IMR-90 (cell line): ENCODE data around the gene GALNT14. TPM values are rescaled to one million over a fixed set of nuclear protein-coding genes. Genes with fewer than 3 reads are reported as not detected.

Experiments used
- ATAC-seq: fragments of 200-7000 bp; cut with Tn5 transposase; 2 replicates; pipeline ENCODE4 v1.9.1; 2020; ENCODE audit warnings: low read depth, mild to moderate bottlenecking, moderate library complexity
- BruUV-seq: library from RNA; stranded (reverse); fragments of 400-500 nt; replicated peaks from 2 replicates; lab custom pipeline; 2021; lab: Mats Ljungman, UMichigan
- CTCF ChIA-PET: fragments of 300-600 bp; formaldehyde crosslinking; extraction: SDS; loops from one replicate; lab custom pipeline; 2021; ENCODE audit warnings: antibody characterized with exemption; lab: Yijun Ruan, JAX
- POLR2A ChIA-PET: fragments of 300-600 bp; sonication (Branson Sonifier 250); formaldehyde crosslinking; loops from one replicate; lab custom pipeline; 2022; ENCODE audit warnings: antibody characterized with exemption; ENCODE audit not compliant: unreplicated experiment; lab: Charles Lee
- DNase-seq: peaks from one replicate; pipeline ENCODE4 v3.0.0; 2013
- H2AFZ ChIP-seq: replicated peaks from 2 replicates; pipeline ENCODE3; 2013; ENCODE audit warnings: low read length, mild to moderate bottlenecking; ENCODE audit not compliant: poor library complexity
- H2AK5ac ChIP-seq: 2 replicates; pipeline ENCODE4 v1.6.1; 2013; ENCODE audit warnings: low read depth, low read length, inconsistent platforms
- H2AK9ac ChIP-seq: replicated peaks from 2 replicates; pipeline ENCODE3; 2013; ENCODE audit warnings: mild to moderate bottlenecking, low read depth, low read length, moderate library complexity; ENCODE audit not compliant: poor library complexity
- H2BK120ac ChIP-seq: 2 replicates; pipeline ENCODE4 v1.6.1; 2013; ENCODE audit warnings: low read depth, low read length, inconsistent platforms
- H2BK15ac ChIP-seq: 3 replicates; pipeline ENCODE4 v1.6.1; 2013; ENCODE audit warnings: low read depth, low read length, inconsistent platforms
- H2BK20ac ChIP-seq: 2 replicates; pipeline ENCODE4 v1.6.1; 2013; ENCODE audit warnings: low read depth, mild to moderate bottlenecking, inconsistent platforms, low read length, moderate library complexity
- H2BK5ac ChIP-seq: 2 replicates; pipeline ENCODE4 v1.6.1; 2013; ENCODE audit warnings: mild to moderate bottlenecking, low read depth, low read length, inconsistent platforms; ENCODE audit not compliant: poor library complexity, severe bottlenecking
- H3K14ac ChIP-seq: replicated peaks from 2 replicates; pipeline ENCODE4 v1.6.1; 2013; ENCODE audit warnings: low read depth, low read length, inconsistent platforms
- H3K18ac ChIP-seq: 2 replicates; pipeline ENCODE4 v1.6.1; 2013; ENCODE audit warnings: low read depth, low read length, control low read depth
- H3K23ac ChIP-seq: 2 replicates; pipeline ENCODE4 v1.6.1; 2013; ENCODE audit warnings: low read depth, low read length, inconsistent platforms
- H3K27ac ChIP-seq: 2 replicates; pipeline ENCODE4 v1.5.1; 2013; ENCODE audit warnings: mild to moderate bottlenecking, control low read depth, low read length; ENCODE audit not compliant: insufficient read depth
- H3K27me3 ChIP-seq: 2 replicates; pipeline ENCODE4 v1.6.1; 2013; ENCODE audit warnings: low read length; ENCODE audit not compliant: control insufficient read depth, insufficient read depth
- H3K36me3 ChIP-seq: 2 replicates; pipeline ENCODE4 v1.6.1; 2013; ENCODE audit warnings: low read length, mixed read lengths; ENCODE audit not compliant: control insufficient read depth, insufficient read depth
- H3K4ac ChIP-seq: 2 replicates; pipeline ENCODE4 v1.6.1; 2013; ENCODE audit warnings: low read depth, low read length, inconsistent platforms
- H3K4me1 ChIP-seq: 2 replicates; pipeline ENCODE4 v1.6.1; 2013; ENCODE audit warnings: low read length, mixed read lengths; ENCODE audit not compliant: control insufficient read depth, insufficient read depth
- H3K4me2 ChIP-seq: 2 replicates; pipeline ENCODE4 v1.6.1; 2013; ENCODE audit warnings: low read depth, mild to moderate bottlenecking, control low read depth, low read length, moderate library complexity
- H3K4me3 ChIP-seq: 2 replicates; pipeline ENCODE4 v1.5.1; 2013; ENCODE audit warnings: low read depth, mild to moderate bottlenecking, control low read depth, low read length, moderate library complexity; ENCODE audit not compliant: insufficient read depth
- H3K56ac ChIP-seq: 2 replicates; pipeline ENCODE4 v1.6.1; 2013; ENCODE audit warnings: low read length, inconsistent platforms; ENCODE audit not compliant: insufficient read depth; ENCODE audit errors: extremely low read depth
- H3K79me1 ChIP-seq, 2 experiments: 2 replicates each; pipeline ENCODE4 v1.6.1; 2013; ENCODE audit warnings: low read length in 2 of 2, inconsistent platforms in 1 of 2, low read depth in 1 of 2
- H3K9ac ChIP-seq: 2 replicates; pipeline ENCODE4 v1.6.1; 2013; ENCODE audit warnings: low read depth, low read length, control low read depth
- H3K9me1 ChIP-seq: 2 replicates; pipeline ENCODE4 v1.6.1; 2013; ENCODE audit warnings: low read length, inconsistent platforms; ENCODE audit not compliant: insufficient read depth
- H3K9me3 ChIP-seq: 2 replicates; pipeline ENCODE4 v1.6.1; 2013; ENCODE audit warnings: low read length; ENCODE audit not compliant: control insufficient read depth, insufficient read depth
- H4K20me1 ChIP-seq: 2 replicates; pipeline ENCODE4 v1.6.1; 2013; ENCODE audit warnings: low read length, inconsistent platforms; ENCODE audit not compliant: insufficient read depth
- H4K5ac ChIP-seq: 2 replicates; pipeline ENCODE4 v1.6.1; 2013; ENCODE audit warnings: mild to moderate bottlenecking, low read depth, low read length, control low read depth
- H4K8ac ChIP-seq, 2 experiments: 2 replicates each; pipeline ENCODE4 v1.6.1; 2013; ENCODE audit warnings: low read depth in 2 of 2, low read length in 2 of 2, control low read depth in 1 of 2, inconsistent platforms in 1 of 2
- H4K91ac ChIP-seq: 2 replicates; pipeline ENCODE4 v1.6.1; 2013; ENCODE audit warnings: low read depth, low read length, inconsistent platforms; ENCODE audit not compliant: insufficient read depth
- BHLHE40 ChIP-seq: fragments of 150-350 bp; IDR thresholded peaks from 2 replicates; pipeline ENCODE4 v1.6.1; 2016; ENCODE audit warnings: mild to moderate bottlenecking, low read depth, low read length
- CEBPB ChIP-seq: IDR thresholded peaks from 2 replicates; pipeline ENCODE4 v1.6.1; 2012; ENCODE audit warnings: low read depth, low read length, improper control_type of control experiment
- CHD1 ChIP-seq: IDR thresholded peaks from 2 replicates; pipeline ENCODE4 v1.6.1; 2012; ENCODE audit warnings: low read depth, low read length, improper control_type of control experiment
- CTCF ChIP-seq: conservative IDR thresholded peaks from 2 replicates; pipeline ENCODE4 v1.5.1; 2012; ENCODE audit warnings: mild to moderate bottlenecking, low read depth, low read length, improper control_type of control experiment
- FOS ChIP-seq: fragments of 150-350 bp; IDR thresholded peaks from 2 replicates; pipeline ENCODE4 v1.6.1; 2016; ENCODE audit warnings: low read depth, low read length
- MAFK ChIP-seq: IDR thresholded peaks from 2 replicates; pipeline ENCODE4 v1.6.1; 2012; ENCODE audit warnings: low read depth, low read length, improper control_type of control experiment
- MAZ ChIP-seq: IDR thresholded peaks from 2 replicates; pipeline ENCODE4 v1.6.1; 2012; ENCODE audit warnings: low read depth, mild to moderate bottlenecking, low read length, improper control_type of control experiment, moderate library complexity, borderline replicate concordance
- NFE2L2 ChIP-seq: fragments of 150-350 bp; IDR thresholded peaks from 2 replicates; pipeline ENCODE4 v1.6.1; 2016; ENCODE audit warnings: low read depth, mild to moderate bottlenecking, low read length
- POLR2A ChIP-seq: IDR thresholded peaks from 2 replicates; pipeline ENCODE4 v1.6.1; 2012; ENCODE audit warnings: mild to moderate bottlenecking, low read depth, low read length
- RAD21 ChIP-seq: IDR thresholded peaks from 2 replicates; pipeline ENCODE4 v1.6.1; 2012; ENCODE audit warnings: low read length, improper control_type of control experiment
- RCOR1 ChIP-seq: IDR thresholded peaks from 2 replicates; pipeline ENCODE4 v1.6.1; 2012; ENCODE audit warnings: mild to moderate bottlenecking, low read length, improper control_type of control experiment; ENCODE audit not compliant: insufficient replicate concordance
- RFX5 ChIP-seq: IDR thresholded peaks from 2 replicates; pipeline ENCODE4 v1.8.0; 2012; ENCODE audit warnings: low read depth, mild to moderate bottlenecking, low read length, moderate library complexity
- SMC3 ChIP-seq: fragments of 150-350 bp; IDR thresholded peaks from 2 replicates; pipeline ENCODE4 v1.6.1; 2016; ENCODE audit warnings: low read depth, mild to moderate bottlenecking, antibody characterized with exemption, low read length, moderate library complexity
- USF2 ChIP-seq: fragments of 150-350 bp; IDR thresholded peaks from 2 replicates; pipeline ENCODE4 v1.6.1; 2017; ENCODE audit warnings: mild to moderate bottlenecking, antibody characterized with exemption, low read length, low read depth
- WGBS, 2 experiments: methylation state at CpG; one replicate each; pipeline versions ENCODE4 v1.1.5 to v1.1.7; 2013; ENCODE audit warnings: missing lambda C conversion rate in 2 of 2; ENCODE audit not compliant: insufficient read length in 1 of 2; ENCODE audit errors: extremely low coverage in 2 of 2; 5-methylcytosine and 5-hydroxymethylcytosine counted together
- dilution Hi-C: fragments of 300-500 bp; cut with HindIII; formaldehyde crosslinking; loops from one replicate; pipeline ENCODE4 v1.14.3; 2018; ENCODE audit warnings: low sequenced_read_pairs; ENCODE audit not compliant: unreplicated experiment
- in situ Hi-C: fragments of 300-500 bp; cut with MboI; formaldehyde crosslinking; loops from 3 replicates; pipeline ENCODE4 v1.14.3; 2019; ENCODE audit warnings: low sequenced_read_pairs, inconsistent platforms, mixed read lengths
- intact Hi-C: fragments of 100-400 bp; cut with micrococcal nuclease; formaldehyde crosslinking; loops from 2 replicates; pipeline ENCODE4 v1.10.0; 2022
- polyA plus RNA-seq, 3 experiments: library from polyadenylated mRNA; depleted of rRNA; stranded (reverse); fragments of >200 nt; gene quantifications; 2 replicates each; pipeline ENCODE4 v1.2.3, GENCODE V29; 2012; ENCODE audit warnings: low replicate concordance in 1 of 3
- total RNA-seq: library from RNA; depleted of rRNA; stranded (reverse); fragments of >200 nt; gene quantifications from 2 replicates; pipeline ENCODE4 v1.2.3, GENCODE V29; 2012
- TF ChIP-seq, protein P1 (sequence below): fragments of 150-350 bp; IDR thresholded peaks from 2 replicates; pipeline ENCODE4 v1.6.1; 2016; ENCODE audit warnings: low read depth, mild to moderate bottlenecking, low read length, moderate library complexity, borderline replicate concordance

GALNT14 gene
- total and polyA plus RNA-seq, 2 of the 4 experiments (the other 2 are of a cell fraction): 0.15 to 0.18 TPM

GRCh38 chr2:30867385-30867784, 270.9 kb downstream of the GALNT14 start:
- no peak overlapping the region for H3K4ac ChIP-seq
- H2BK120ac ChIP-seq: no peak overlapping the region
- H2AFZ ChIP-seq: no peak overlapping the region
- DNase-seq: no peak
- H3K56ac ChIP-seq: no peak overlapping the region
- dilution Hi-C loops: no loop called here
- no peaks in the 10 kb centered on the region for H3K27me3 ChIP-seq
- BruUV-seq: no TSS peak
- H3K14ac ChIP-seq: no peak overlapping the region
- POLR2A ChIA-PET: no interaction called here
- no peak overlapping the region for H4K8ac ChIP-seq
- H3K9me3 ChIP-seq: no peaks in the 10 kb centered on the region
- H2BK15ac ChIP-seq: no peak overlapping the region
- no peak for TF ChIP-seq CEBPB
- TF ChIP-seq USF2: no peak
- no peak for TF ChIP-seq POLR2A
- no peak for TF ChIP-seq FOS
- no peak for TF ChIP-seq MAZ
- TF ChIP-seq SMC3: no peak
- TF ChIP-seq CTCF: no peak
- TF ChIP-seq CHD1: no peak
- no peak for TF ChIP-seq BHLHE40
- TF ChIP-seq RFX5: no peak
- no peak for TF ChIP-seq MAFK
- TF ChIP-seq, protein P1, sequence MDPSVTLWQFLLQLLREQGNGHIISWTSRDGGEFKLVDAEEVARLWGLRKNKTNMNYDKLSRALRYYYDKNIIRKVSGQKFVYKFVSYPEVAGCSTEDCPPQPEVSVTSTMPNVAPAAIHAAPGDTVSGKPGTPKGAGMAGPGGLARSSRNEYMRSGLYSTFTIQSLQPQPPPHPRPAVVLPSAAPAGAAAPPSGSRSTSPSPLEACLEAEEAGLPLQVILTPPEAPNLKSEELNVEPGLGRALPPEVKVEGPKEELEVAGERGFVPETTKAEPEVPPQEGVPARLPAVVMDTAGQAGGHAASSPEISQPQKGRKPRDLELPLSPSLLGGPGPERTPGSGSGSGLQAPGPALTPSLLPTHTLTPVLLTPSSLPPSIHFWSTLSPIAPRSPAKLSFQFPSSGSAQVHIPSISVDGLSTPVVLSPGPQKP: no peak
- no peak for TF ChIP-seq NFE2L2
- no peak for TF ChIP-seq RCOR1
- TF ChIP-seq RAD21: no peak
- no peak overlapping the region for H4K91ac ChIP-seq
- no peak overlapping the region for H2BK20ac ChIP-seq
- H2AK9ac ChIP-seq: no peak overlapping the region
- H3K18ac ChIP-seq: no peak overlapping the region
- CTCF ChIA-PET: no interaction called here
- no peaks in the 10 kb centered on the region for H3K9me1 ChIP-seq
- intact Hi-C loops: no loop called here
- H3K4me3 ChIP-seq: no peak overlapping the region
- no peak overlapping the region for H4K5ac ChIP-seq
- no peak overlapping the region for H2BK5ac ChIP-seq
- no peak overlapping the region for H3K4me2 ChIP-seq
- H2AK5ac ChIP-seq: no peak overlapping the region
- no peak overlapping the region for H3K23ac ChIP-seq
- H4K20me1 ChIP-seq: no peaks in the 10 kb centered on the region
- in situ Hi-C loops: loop anchor here (10.0 to 25.0 kb wide), 2 partner anchors 467 to 655 kb away; no protein-coding TSS in a partner anchor
- no peak overlapping the region for H3K27ac ChIP-seq
- no CpG with 5 or more reads among the region's 4 CpGs for WGBS, 2 experiments
- no peaks in the 10 kb centered on the region for H3K79me1 ChIP-seq
- ATAC-seq: no peak
- H3K36me3 ChIP-seq: no peaks in the 10 kb centered on the region
- H3K9ac ChIP-seq: no peak overlapping the region
- no peaks in the 10 kb centered on the region for H3K4me1 ChIP-seq
